Measurements from ENCODE around the gene OAS3.

- no peak for TF ChIP-seq CTCF (IDR thresholded peaks at IDR 0.05; ENCODE audit: low read depth, low read length)
- no peak for TF ChIP-seq EZH2phosphoT487 (IDR thresholded peaks at IDR 0.05; ENCODE audit: low read depth)
Measured at GRCh38 chr12:112988224-112988623, 50.0 kb downstream of the OAS3 start.

Data from OCI-LY3 (cell line).